HG03135 (cell line): ENCODE results near the gene ODAD2.

Source experiments
- ATAC-seq: cut with Tn5 transposase; IDR thresholded peaks from one replicate; pipeline ENCODE4 v1.9.1; 2021; ENCODE audit warnings: mild to moderate bottlenecking, moderate library complexity; ENCODE audit not compliant: unreplicated experiment

ODAD2 gene

DNA sequence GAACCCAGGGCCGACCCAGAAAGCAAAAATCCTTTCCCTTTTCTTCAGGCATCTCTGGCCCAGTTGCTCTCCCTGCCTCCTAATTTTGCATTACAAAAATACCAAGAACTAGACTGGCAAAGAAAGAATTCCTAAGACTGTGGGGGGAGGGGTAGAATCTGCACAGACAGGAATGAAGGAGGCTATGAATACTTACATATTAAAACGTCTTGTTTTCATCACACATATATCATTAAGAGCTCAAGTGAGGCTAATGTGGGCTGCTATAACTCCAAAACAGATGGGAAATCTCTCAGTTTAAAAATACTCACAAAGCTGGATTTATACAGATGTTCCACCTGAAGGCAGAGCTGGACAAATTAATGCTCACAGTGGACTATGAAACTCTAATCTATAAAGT, 224.0 kb downstream of the ODAD2 start:
- ATAC-seq, result no peak

GRCh38 chr10:27771231-27771630, 227.6 kb downstream of the ODAD2 start:
- ATAC-seq, result no peak

DNA sequence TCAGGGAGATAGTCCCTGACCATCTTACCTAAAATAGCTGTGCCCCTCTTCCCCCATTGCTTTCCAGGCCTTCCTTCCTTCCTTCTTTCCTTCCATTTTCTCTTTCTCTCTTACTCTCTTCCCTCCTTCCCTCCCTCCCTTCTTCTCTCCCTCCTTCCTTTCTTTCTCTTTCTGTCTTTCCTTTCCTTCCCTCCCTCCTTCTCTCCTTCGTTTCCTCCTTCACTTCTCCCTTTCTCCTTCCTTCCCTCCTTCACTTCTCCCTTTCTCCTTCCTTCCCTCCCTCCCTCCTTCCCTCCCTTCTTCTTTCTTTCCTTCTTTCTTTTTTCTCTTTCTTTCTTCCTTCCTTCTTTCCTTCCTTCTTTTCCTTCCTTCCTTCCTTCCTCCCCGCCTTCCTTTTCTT, 228.7 kb downstream of the ODAD2 start:
- ATAC-seq, result no peak
